OCI-LY1 (cell line): Measurements from ENCODE around the gene AHI1.

ENCODE experiments used
- H2AFZ ChIP-seq: fragments of 200-600 bp; sonication (generic), shearing (Covaris generic); 2 replicates; pipeline ENCODE4 v1.6.0; 2014; ENCODE audit warnings: antibody characterized with exemption, mild to moderate bottlenecking, low read length
- H3F3A ChIP-seq: fragments of 200-600 bp; sonication (generic), shearing (Covaris generic); 2 replicates; pipeline ENCODE4 v1.6.0; 2014; ENCODE audit warnings: mild to moderate bottlenecking, antibody characterized with exemption, low read length, moderate library complexity; ENCODE audit not compliant: insufficient read depth
- H3K27ac ChIP-seq: fragments of 200-600 bp; sonication (generic); 2 replicates; pipeline ENCODE4 v1.5.1; 2014; ENCODE audit warnings: low read length, mixed run types, mild to moderate bottlenecking, low read depth; ENCODE audit not compliant: poor library complexity, severe bottlenecking
- H3K27me3 ChIP-seq: fragments of 200-600 bp; sonication (generic); 2 replicates; pipeline ENCODE4 v1.6.0; 2014; ENCODE audit warnings: antibody characterized with exemption, mild to moderate bottlenecking, low read length, moderate library complexity; ENCODE audit not compliant: insufficient read depth
- H3K36me3 ChIP-seq: fragments of 200-600 bp; sonication (generic); 2 replicates; pipeline ENCODE4 v1.6.1; 2014; ENCODE audit warnings: mild to moderate bottlenecking, antibody characterized with exemption, low read length, moderate library complexity, mixed read lengths; ENCODE audit not compliant: insufficient read depth
- H3K4me1 ChIP-seq: fragments of 200-600 bp; sonication (generic); 2 replicates; pipeline ENCODE4 v1.5.1; 2014; ENCODE audit warnings: mild to moderate bottlenecking, low read length, moderate library complexity; ENCODE audit not compliant: insufficient read depth, severe bottlenecking
- H3K4me2 ChIP-seq: fragments of 200-600 bp; sonication (generic), shearing (Covaris generic); 2 replicates; pipeline ENCODE4 v1.6.1; 2014; ENCODE audit warnings: low read length
- H3K4me3 ChIP-seq: fragments of 200-600 bp; sonication (generic); 2 replicates; pipeline ENCODE4 v1.5.1; 2014; ENCODE audit warnings: low read length, low read depth, mild to moderate bottlenecking, mixed read lengths; ENCODE audit not compliant: poor library complexity, severe bottlenecking
- H3K79me2 ChIP-seq: fragments of 200-600 bp; shearing (Covaris generic); 2 replicates; pipeline ENCODE4 v1.6.1; 2016; ENCODE audit warnings: mixed run types, low read length, mixed read lengths; ENCODE audit not compliant: insufficient read depth
- H3K9ac ChIP-seq: fragments of 200-600 bp; sonication (generic), shearing (Covaris generic); 2 replicates; pipeline ENCODE4 v1.6.1; 2014; ENCODE audit warnings: mild to moderate bottlenecking, low read length, mixed read lengths
- H3K9me2 ChIP-seq: fragments of 200-600 bp; sonication (generic), shearing (Covaris generic); 2 replicates; pipeline ENCODE4 v1.6.1; 2014; ENCODE audit warnings: low read depth, mild to moderate bottlenecking, low read length, mixed read lengths
- H3K9me3 ChIP-seq: fragments of 200-600 bp; shearing (Covaris generic); 2 replicates; pipeline ENCODE4 v1.6.1; 2014; ENCODE audit warnings: low read length, mixed read lengths
- H4K20me1 ChIP-seq: fragments of 200-600 bp; sonication (generic), shearing (Covaris generic); 2 replicates; pipeline ENCODE4 v1.6.0; 2016; ENCODE audit warnings: mild to moderate bottlenecking, low read length; ENCODE audit not compliant: insufficient read depth
- CTCF ChIP-seq: fragments of 200-600 bp; sonication (generic), shearing (Covaris generic); IDR thresholded peaks from 2 replicates; pipeline ENCODE4 v1.5.1; 2017; ENCODE audit warnings: mild to moderate bottlenecking, antibody characterized with exemption, low read length, moderate library complexity, mixed read lengths
- EZH2 ChIP-seq: fragments of 200-600 bp; sonication (generic), shearing (Covaris generic); IDR thresholded peaks from 2 replicates; pipeline ENCODE4 v1.8.0; 2017; ENCODE audit warnings: borderline replicate concordance, mixed run types, mild to moderate bottlenecking, antibody characterized with exemption, low read length, moderate library complexity, mixed read lengths

AHI1 gene

GRCh38 chr6:135296715-135297114 is 200.8 kb downstream of the AHI1 start:
- Histone ChIP-seq H2AFZ (no peak overlapping the region), H3K79me2 (no peaks in the 10 kb centered on the region), H3K9me3 (0 out of 2 replicates have a peak, but pooled peaks cover 4% of the 10 kb centered on the region), H3K9me2 (no peaks in the 10 kb centered on the region), H3K27ac (no peak overlapping the region), H3K9ac (no peak overlapping the region), H3K4me3 (no peak overlapping the region), H3F3A (no peaks in the 10 kb centered on the region), H3K4me1 (no peaks in the 10 kb centered on the region), H3K36me3 (no peaks in the 10 kb centered on the region; the same call in 1 of the 2 replicates), H4K20me1 (no peaks in the 10 kb centered on the region), H3K27me3 (no peaks in the 10 kb centered on the region), H3K4me2 (no peak overlapping the region)
- TF ChIP-seq CTCF = no peak
- TF ChIP-seq EZH2 = no peak

DNA sequence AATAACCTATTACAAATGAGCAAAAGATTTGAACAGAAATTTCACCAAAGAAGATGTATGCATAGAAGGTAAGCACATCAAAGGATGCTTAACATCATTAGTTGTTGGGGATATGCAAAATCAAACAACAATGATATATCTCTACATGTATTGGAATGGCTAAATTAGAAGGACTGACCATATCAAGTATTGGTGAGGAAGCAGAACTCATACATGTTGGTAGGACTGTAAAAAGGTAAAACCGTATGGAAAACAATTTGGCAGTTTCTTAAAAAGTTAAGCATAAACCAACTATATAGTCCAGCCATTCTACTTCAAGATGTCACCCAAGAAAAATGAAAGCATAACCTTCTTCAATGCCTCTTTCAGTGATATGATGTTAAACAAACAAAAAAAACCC is 202.5 kb downstream of the AHI1 start:
- no peak overlapping the region for H3K4me2 ChIP-seq
- H3K9ac ChIP-seq = no peak overlapping the region
- TF ChIP-seq EZH2 (no peak), CTCF (no peak)
- H3K79me2 ChIP-seq = no peaks in the 10 kb centered on the region
- H3K27me3 ChIP-seq = no peaks in the 10 kb centered on the region
- 0 out of 2 replicates have a peak, but pooled peaks cover 4% of the 10 kb centered on the region for H3K9me3 ChIP-seq
- no peaks in the 10 kb centered on the region for H4K20me1 ChIP-seq
- no peaks in the 10 kb centered on the region for H3K36me3 ChIP-seq
- no peaks in the 10 kb centered on the region for H3K4me1 ChIP-seq
- H3K27ac ChIP-seq = no peak overlapping the region
- no peak overlapping the region for H3K4me3 ChIP-seq
- H3K9me2 ChIP-seq = no peaks in the 10 kb centered on the region
- H3F3A ChIP-seq = no peaks in the 10 kb centered on the region
- H2AFZ ChIP-seq = no peak overlapping the region

DNA sequence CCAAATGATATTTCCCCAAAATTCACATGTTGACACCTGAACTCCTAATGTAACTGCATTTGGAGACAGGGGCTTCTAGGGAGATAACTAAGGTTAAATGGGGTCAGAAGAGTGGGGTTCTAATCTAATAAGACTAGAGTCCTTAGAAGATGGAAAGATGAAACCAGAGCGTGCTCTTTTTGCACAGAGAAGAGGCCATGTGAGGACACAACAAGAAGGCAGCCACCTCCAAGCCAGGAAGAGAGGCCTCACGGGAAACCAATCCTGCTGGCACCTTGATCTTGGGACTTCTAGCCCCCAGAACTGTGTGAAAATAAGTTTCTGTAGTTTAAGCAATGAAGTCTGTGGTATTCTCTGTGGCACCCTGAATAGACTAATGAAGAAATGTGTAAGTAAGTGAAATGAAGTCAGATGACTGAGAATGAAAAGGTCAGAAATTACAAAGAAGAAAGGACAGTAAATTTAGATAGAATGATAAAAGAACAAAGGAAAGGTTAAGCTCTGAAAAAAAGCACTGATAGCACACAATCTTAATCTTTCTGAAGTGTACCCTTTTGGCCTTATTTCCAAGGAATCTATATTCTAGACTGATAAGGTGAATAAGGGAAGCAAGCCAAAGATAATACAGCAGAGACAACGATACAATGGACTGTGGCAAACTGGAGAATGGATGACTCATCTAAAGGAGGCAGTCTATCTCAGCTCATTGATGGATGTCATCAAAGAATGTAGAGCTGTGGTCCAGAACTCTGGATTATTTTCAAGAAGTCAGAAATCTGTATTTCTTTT is 206.1 kb downstream of the AHI1 start:
- H4K20me1 ChIP-seq = no peaks in the 10 kb centered on the region
- no peaks in the 10 kb centered on the region for H3K36me3 ChIP-seq
- H3K9ac ChIP-seq = no peak overlapping the region
- H3K4me3 ChIP-seq = no peak overlapping the region
- TF ChIP-seq EZH2 (no peak), CTCF (no peak)
- no peaks in the 10 kb centered on the region for H3K79me2 ChIP-seq
- H3K4me1 ChIP-seq = peaks cover 10% of the 10 kb centered on the region
- H2AFZ ChIP-seq = no peak overlapping the region
- H3K27ac ChIP-seq = no peak overlapping the region
- H3K9me2 ChIP-seq = no peaks in the 10 kb centered on the region
- no peaks in the 10 kb centered on the region for H3F3A ChIP-seq
- H3K9me3 ChIP-seq = 0 out of 2 replicates have a peak, but pooled peaks cover 4% of the 10 kb centered on the region
- no peaks in the 10 kb centered on the region for H3K27me3 ChIP-seq
- no peak overlapping the region for H3K4me2 ChIP-seq
